NOMO-1 (cell line): ENCODE data around the gene PYGO1.
A peak's percentile ranks its signal among the peaks of the same experiment; 100 is the strongest.

Source experiments
- DNase-seq, 2 experiments: peaks; one replicate each; lab custom pipeline; 2025; ENCODE audit not compliant: unreplicated experiment in 2 of 2; lab: John Stamatoyannopoulos, UW

PYGO1 gene

GRCh38 chr15:55574096-55574495 is 14.0 kb downstream of the PYGO1 start:
- DNase-seq = no peak

- no peak for DNase-seq
Measured at GRCh38 chr15:55573224-55573623, 14.9 kb downstream of the PYGO1 start.

- DNase-seq = no peak
Measured at GRCh38 chr15:55564347-55565145, 23.6 kb downstream of the PYGO1 start.

- DNase-seq = no peak
Measured at GRCh38 chr15:55562601-55563000, 25.5 kb downstream of the PYGO1 start.

GRCh38 chr15:55555089-55555488 is 33.1 kb downstream of the PYGO1 start:
- DNase-seq = no peak

- DNase-seq = no peak
Measured at GRCh38 chr15:55552926-55553325, 35.2 kb downstream of the PYGO1 start.

GRCh38 chr15:55552451-55552850 is 35.7 kb downstream of the PYGO1 start:
- DNase-seq = no peak

GRCh38 chr15:55549305-55549704 is 38.8 kb downstream of the PYGO1 start:
- DNase-seq = no peak

- DNase-seq = no peak
Measured at GRCh38 chr15:55546718-55547117, 41.4 kb downstream of the PYGO1 start.

- no peak for DNase-seq
Measured at GRCh38 chr15:55535436-55535835, 52.7 kb downstream of the PYGO1 start.

GRCh38 chr15:55532944-55533343 is 55.2 kb downstream of the PYGO1 start:
- no peak for DNase-seq

- no peak for DNase-seq
Measured at GRCh38 chr15:55530861-55531313, 57.3 kb downstream of the PYGO1 start.

GRCh38 chr15:55528812-55529211 is 59.3 kb downstream of the PYGO1 start:
- no peak for DNase-seq

- no peak for DNase-seq
Measured at GRCh38 chr15:55527150-55527549, 61.0 kb downstream of the PYGO1 start.

GRCh38 chr15:55526559-55527036 is 61.5 kb downstream of the PYGO1 start:
- peak; percentile 44 to 47 for DNase-seq

GRCh38 chr15:55522742-55523450 is 65.2 kb downstream of the PYGO1 start:
- DNase-seq = no peak

- DNase-seq = no peak
Measured at GRCh38 chr15:55518641-55519040, 69.5 kb downstream of the PYGO1 start.

GRCh38 chr15:55518009-55518408 is 70.1 kb downstream of the PYGO1 start:
- DNase-seq = no peak

- no peak for DNase-seq
Measured at GRCh38 chr15:55515991-55516776, 72.0 kb downstream of the PYGO1 start.

GRCh38 chr15:55515491-55515890 is 72.7 kb downstream of the PYGO1 start:
- no peak for DNase-seq

GRCh38 chr15:55514414-55514850 is 73.7 kb downstream of the PYGO1 start:
- no peak for DNase-seq
